Glutamatergic neuron (in vitro differentiated cells): ENCODE measurements around the gene DPP3. TPM values are rescaled to one million over a fixed set of nuclear protein-coding genes. Genes with fewer than 3 reads are reported as not detected.
"Not testable (repeated sequence)": the region's sequence is repeated elsewhere in the genome, so short reads cannot be mapped to it uniquely, and the experiment has no call there.

Experiments
- DNase-seq: peaks from one replicate; pipeline ENCODE4 v3.0.0; 2022
- H3K27ac Mint-ChIP-seq: one replicate; pipeline ENCODE4 v1.8.0; 2020; ENCODE audit warnings: mild to moderate bottlenecking, mixed read lengths, inconsistent platforms; ENCODE audit not compliant: unreplicated experiment
- H3K27me3 Mint-ChIP-seq: one replicate; pipeline ENCODE4 v1.8.0; 2020; ENCODE audit warnings: mild to moderate bottlenecking, moderate library complexity, mixed read lengths, inconsistent platforms; ENCODE audit not compliant: unreplicated experiment
- H3K36me3 Mint-ChIP-seq: one replicate; pipeline ENCODE4 v1.8.0; 2020; ENCODE audit warnings: mild to moderate bottlenecking, mixed read lengths, inconsistent platforms; ENCODE audit not compliant: unreplicated experiment
- H3K4me1 Mint-ChIP-seq: one replicate; pipeline ENCODE4 v1.8.0; 2020; ENCODE audit warnings: mild to moderate bottlenecking, low read depth, mixed read lengths, inconsistent platforms; ENCODE audit not compliant: unreplicated experiment
- H3K4me3 Mint-ChIP-seq: one replicate; pipeline ENCODE4 v1.8.0; 2020; ENCODE audit warnings: mild to moderate bottlenecking, mixed read lengths, inconsistent platforms; ENCODE audit not compliant: unreplicated experiment
- H3K9me3 Mint-ChIP-seq: one replicate; pipeline ENCODE4 v1.8.0; 2020; ENCODE audit warnings: mild to moderate bottlenecking, moderate library complexity, mixed read lengths, inconsistent platforms; ENCODE audit not compliant: unreplicated experiment
- CTCF ChIP-seq: fragments of 200-600 bp; sonication (generic); IDR thresholded peaks from one replicate; pipeline ENCODE4 v1.5.0; 2021; ENCODE audit not compliant: partially characterized antibody, unreplicated experiment
- total RNA-seq: library from RNA; stranded (reverse); fragmentation: NEBNext Ultra II Directional; extraction: Animal tissue kit (Norgen Biotek cat#: 25700); gene quantifications from one replicate; pipeline ENCODE4 v1.2.1, GENCODE V29; 2021; ENCODE audit not compliant: unreplicated experiment

The DPP3 gene
- total RNA-seq, 1 donor from 2014 or later: 72.0 TPM

- TF ChIP-seq CTCF: no peak
- Mint-ChIP-seq H3K4me3 (no peak overlapping the region), H3K9me3 (peaks cover 3% of the 10 kb centered on the region), H3K27me3 (peaks cover 2% of the 10 kb centered on the region), H3K36me3 (no peaks in the 10 kb centered on the region), H3K4me1 (peaks cover 8% of the 10 kb centered on the region), H3K27ac (no peak overlapping the region)
- no peak for DNase-seq
Observed at GRCh38 chr11:66457826-66458225, 22.4 kb upstream of the DPP3 start.

GRCh38 chr11:66459138-66459778, 21.0 kb upstream of the DPP3 start:
- H3K9me3 Mint-ChIP-seq: no peaks in the 10 kb centered on the region
- no peaks in the 10 kb centered on the region for H3K27me3 Mint-ChIP-seq
- no peak overlapping the region for H3K4me3 Mint-ChIP-seq
- H3K4me1 Mint-ChIP-seq: peaks cover 8% of the 10 kb centered on the region
- H3K27ac Mint-ChIP-seq: no peak overlapping the region
- TF ChIP-seq CTCF: no peak
- H3K36me3 Mint-ChIP-seq: no peaks in the 10 kb centered on the region
- DNase-seq: no peak

- peaks cover 3% of the 10 kb centered on the region for H3K27me3 Mint-ChIP-seq
- no peaks in the 10 kb centered on the region for H3K9me3 Mint-ChIP-seq
- H3K27ac Mint-ChIP-seq: no peak overlapping the region
- H3K4me1 Mint-ChIP-seq: no peaks in the 10 kb centered on the region
- no peak for DNase-seq
- H3K36me3 Mint-ChIP-seq: no peaks in the 10 kb centered on the region
- no peak for TF ChIP-seq CTCF
- no peak overlapping the region for H3K4me3 Mint-ChIP-seq
Observed at GRCh38 chr11:66462010-66462409, 18.2 kb upstream of the DPP3 start.

- H3K4me3 Mint-ChIP-seq: no peak overlapping the region
- no peaks in the 10 kb centered on the region for H3K9me3 Mint-ChIP-seq
- TF ChIP-seq CTCF: no peak
- no peak overlapping the region for H3K27ac Mint-ChIP-seq
- peaks cover 3% of the 10 kb centered on the region for H3K27me3 Mint-ChIP-seq
- no peaks in the 10 kb centered on the region for H3K36me3 Mint-ChIP-seq
- no peak for DNase-seq
- no peaks in the 10 kb centered on the region for H3K4me1 Mint-ChIP-seq
Observed at GRCh38 chr11:66462911-66463310, 17.3 kb upstream of the DPP3 start.

- not testable (repeated sequence) for H3K4me1 Mint-ChIP-seq, H3K9me3 Mint-ChIP-seq, H3K27me3 Mint-ChIP-seq, H3K4me3 Mint-ChIP-seq, DNase-seq, H3K27ac Mint-ChIP-seq, H3K36me3 Mint-ChIP-seq
Observed at GRCh38 chr11:66464116-66464515, 16.1 kb upstream of the DPP3 start.
